ENCODE results near the gene SDF4. TPM values are rescaled to one million over a fixed set of nuclear protein-coding genes. Genes with fewer than 3 reads are reported as not detected.
A peak's percentile ranks its signal among the peaks of the same experiment; 100 is the strongest.

The SDF4 gene
- total RNA-seq, 3 donors from 2014 or later (not counting 1 experiment from before 2014, with no cell fraction given): 176 to 211 (median 184) TPM

DNA sequence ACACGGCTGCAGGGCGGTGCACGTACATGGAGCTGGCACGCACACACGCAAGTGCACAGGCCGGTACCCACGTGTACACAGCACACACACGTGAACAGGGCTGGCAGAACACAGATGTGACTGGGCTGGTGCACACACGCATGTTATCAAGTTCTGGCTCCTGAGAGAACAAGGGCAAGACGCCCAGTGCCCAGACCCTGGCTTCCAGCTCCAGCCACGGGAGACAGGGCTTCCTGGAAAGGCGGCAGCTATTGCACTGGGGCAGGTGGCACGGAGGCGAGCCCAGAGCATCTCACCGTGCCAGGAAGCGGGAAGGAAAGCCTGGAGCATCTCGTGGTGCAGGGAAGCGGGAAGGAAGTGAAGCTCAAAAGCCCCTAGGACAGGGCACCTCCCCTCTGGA is 5.9 kb downstream of the SDF4 start:
- intact Hi-C loops (cut with micrococcal nuclease): no loop called here
- TF ChIP-seq, protein P1, sequence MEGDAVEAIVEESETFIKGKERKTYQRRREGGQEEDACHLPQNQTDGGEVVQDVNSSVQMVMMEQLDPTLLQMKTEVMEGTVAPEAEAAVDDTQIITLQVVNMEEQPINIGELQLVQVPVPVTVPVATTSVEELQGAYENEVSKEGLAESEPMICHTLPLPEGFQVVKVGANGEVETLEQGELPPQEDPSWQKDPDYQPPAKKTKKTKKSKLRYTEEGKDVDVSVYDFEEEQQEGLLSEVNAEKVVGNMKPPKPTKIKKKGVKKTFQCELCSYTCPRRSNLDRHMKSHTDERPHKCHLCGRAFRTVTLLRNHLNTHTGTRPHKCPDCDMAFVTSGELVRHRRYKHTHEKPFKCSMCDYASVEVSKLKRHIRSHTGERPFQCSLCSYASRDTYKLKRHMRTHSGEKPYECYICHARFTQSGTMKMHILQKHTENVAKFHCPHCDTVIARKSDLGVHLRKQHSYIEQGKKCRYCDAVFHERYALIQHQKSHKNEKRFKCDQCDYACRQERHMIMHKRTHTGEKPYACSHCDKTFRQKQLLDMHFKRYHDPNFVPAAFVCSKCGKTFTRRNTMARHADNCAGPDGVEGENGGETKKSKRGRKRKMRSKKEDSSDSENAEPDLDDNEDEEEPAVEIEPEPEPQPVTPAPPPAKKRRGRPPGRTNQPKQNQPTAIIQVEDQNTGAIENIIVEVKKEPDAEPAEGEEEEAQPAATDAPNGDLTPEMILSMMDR (IDR thresholded peaks at IDR 0.05): no peak
- ATAC-seq (no peak), DNase-seq (no peak)
- Mint-ChIP-seq H3K27me3 (ENCODE audit: low read depth in 2 of 2) (no peaks in the 10 kb centered on the region), H3K4me1 (peaks cover 33 to 51% of the 10 kb centered on the region in 2 donors), H3K27ac (peak overlapping the region in 1 of 2 donors; percentile 29), H3K9me3 (no peaks in the 10 kb centered on the region), H3K36me3 (no peaks in the 10 kb centered on the region), H3K4me3 (no peak overlapping the region)
- no peaks in the 10 kb centered on the region for H3K9me3 ChIP-seq (ENCODE audit: control insufficient read depth, insufficient read depth, low read length)
- peaks cover 65% of the 10 kb centered on the region for H3K36me3 ChIP-seq (ENCODE audit: control insufficient read depth, insufficient read depth, low read length)
- H3K4me3 ChIP-seq (ENCODE audit: low read length): no peak overlapping the region
- WGBS (ENCODE audit: insufficient coverage): 92% methylated on average over 18 of the region's 18 CpGs
- H3K27me3 ChIP-seq (ENCODE audit: control insufficient read depth, insufficient read depth, low read length): no peaks in the 10 kb centered on the region
- H3K4me1 ChIP-seq (ENCODE audit: control insufficient read depth, insufficient read depth, low read length): peaks cover 61% of the 10 kb centered on the region
- H3K27ac ChIP-seq (ENCODE audit: low read length): no peak overlapping the region

DNA sequence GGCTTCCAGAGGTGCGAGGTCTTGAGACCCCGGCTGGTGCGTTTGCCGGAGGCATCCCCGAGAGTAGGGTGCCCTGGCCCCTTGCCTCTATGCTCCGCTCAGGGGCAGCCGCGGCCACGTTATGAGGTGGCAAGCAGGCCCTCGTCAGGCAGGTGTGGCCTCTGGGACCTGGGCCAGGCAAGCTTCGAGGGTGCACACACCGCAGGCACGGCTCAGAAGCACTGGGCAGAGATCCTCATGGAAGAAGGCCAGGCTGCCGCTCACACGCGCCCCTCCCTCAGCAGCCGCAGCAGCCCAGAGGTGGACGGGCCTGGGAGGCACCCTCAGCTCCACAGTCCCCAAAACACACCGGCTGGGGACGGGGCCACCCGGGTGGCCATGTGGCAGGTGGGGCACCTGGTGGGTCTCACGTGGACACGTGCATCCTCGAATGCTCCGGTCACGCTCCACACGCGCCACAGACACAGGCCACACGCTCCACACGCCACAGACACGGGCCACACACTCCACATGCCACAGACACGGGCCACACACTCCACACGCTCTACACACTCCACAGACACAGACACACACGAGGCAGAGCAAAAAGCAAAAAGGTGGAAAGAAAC is 6.5 kb downstream of the SDF4 start:
- TF ChIP-seq, protein P1 (IDR thresholded peaks at IDR 0.05): no peak
- no peaks in the 10 kb centered on the region for H3K9me3 Mint-ChIP-seq
- WGBS (ENCODE audit: insufficient coverage): 95% methylated on average over 34 of the region's 34 CpGs
- no peaks in the 10 kb centered on the region for H3K36me3 Mint-ChIP-seq
- DNase-seq: no peak
- Histone ChIP-seq H3K27me3 (ENCODE audit: control insufficient read depth, insufficient read depth, low read length) (no peaks in the 10 kb centered on the region), H3K27ac (ENCODE audit: low read length) (no peak overlapping the region), H3K36me3 (ENCODE audit: control insufficient read depth, insufficient read depth, low read length) (peaks cover 70% of the 10 kb centered on the region), H3K4me1 (ENCODE audit: control insufficient read depth, insufficient read depth, low read length) (peaks cover 61% of the 10 kb centered on the region), H3K9me3 (ENCODE audit: control insufficient read depth, insufficient read depth, low read length) (no peaks in the 10 kb centered on the region), H3K4me3 (ENCODE audit: low read length) (no peak overlapping the region)
- peak overlapping the region in 1 of 2 donors; percentile 29 for H3K27ac Mint-ChIP-seq
- H3K27me3 Mint-ChIP-seq (ENCODE audit: low read depth in 2 of 2): no peaks in the 10 kb centered on the region
- peaks cover 28 to 51% of the 10 kb centered on the region in 2 donors for H3K4me1 Mint-ChIP-seq
- H3K4me3 Mint-ChIP-seq: no peak overlapping the region
- ATAC-seq: no peak
- intact Hi-C loops (cut with micrococcal nuclease): no loop called here

DNA sequence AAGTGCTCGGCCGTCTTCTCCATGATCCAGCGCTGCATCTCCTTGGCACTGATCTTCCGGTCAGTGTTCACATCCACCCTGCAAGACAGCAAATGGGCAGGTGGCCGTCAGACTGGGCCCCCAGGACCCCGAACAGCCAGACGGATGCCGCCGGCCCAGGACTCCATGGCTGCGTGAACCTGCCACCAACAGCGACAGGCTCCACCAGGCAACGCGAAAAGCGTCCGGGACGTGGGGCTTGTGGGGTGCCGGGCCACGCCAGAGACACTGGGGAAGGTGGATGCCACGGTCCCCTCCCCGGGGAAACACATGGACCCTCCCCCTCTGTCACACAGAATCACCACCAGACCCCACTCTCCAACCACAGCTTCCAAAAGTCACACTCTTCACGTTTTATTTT is 7.9 kb downstream of the SDF4 start:
- H3K9me3 ChIP-seq (ENCODE audit: control insufficient read depth, insufficient read depth, low read length): no peaks in the 10 kb centered on the region
- Mint-ChIP-seq H3K27ac (peak overlapping the region; percentile 6 to 46), H3K27me3 (ENCODE audit: low read depth in 2 of 2) (no peaks in the 10 kb centered on the region), H3K4me1 (peaks cover 18 to 53% of the 10 kb centered on the region in 2 donors), H3K4me3 (peak overlapping the region; percentile 40), H3K36me3 (no peaks in the 10 kb centered on the region), H3K9me3 (no peaks in the 10 kb centered on the region)
- TF ChIP-seq, protein P1 (IDR thresholded peaks at IDR 0.05): no peak
- H3K27ac ChIP-seq (ENCODE audit: low read length): no peak overlapping the region
- DNase-seq (no peak), ATAC-seq (no peak)
- WGBS (ENCODE audit: insufficient coverage): 93% methylated on average over 21 of the region's 21 CpGs
- H3K27me3 ChIP-seq (ENCODE audit: control insufficient read depth, insufficient read depth, low read length): no peaks in the 10 kb centered on the region
- H3K4me1 ChIP-seq (ENCODE audit: control insufficient read depth, insufficient read depth, low read length): peaks cover 61% of the 10 kb centered on the region
- intact Hi-C loops (cut with micrococcal nuclease): loop anchor here (2.0 kb wide), 1 partner anchor 15 kb away; no protein-coding TSS in a partner anchor
- H3K36me3 ChIP-seq (ENCODE audit: control insufficient read depth, insufficient read depth, low read length): peaks cover 74% of the 10 kb centered on the region
- no peak overlapping the region for H3K4me3 ChIP-seq (ENCODE audit: low read length)

DNA sequence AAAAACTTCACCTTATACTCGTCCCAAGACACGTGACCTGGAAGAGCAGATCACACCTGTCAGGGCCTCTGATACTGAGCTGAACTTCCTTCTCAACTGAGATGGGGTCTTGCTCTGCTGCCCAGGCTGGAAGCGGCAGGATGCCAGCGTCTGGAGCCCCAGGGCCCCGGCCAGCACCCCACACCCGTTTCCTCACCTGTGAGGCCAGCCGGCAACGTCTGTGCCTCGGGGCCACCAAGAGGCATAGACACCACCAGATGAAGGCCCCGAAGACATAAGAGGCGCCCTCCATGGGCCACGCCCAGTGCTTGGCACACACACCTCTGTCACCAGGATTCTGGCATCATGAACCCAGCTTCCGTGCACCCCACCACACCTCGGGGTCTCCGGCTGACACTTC is 8.5 kb downstream of the SDF4 start:
- Histone ChIP-seq H3K36me3 (ENCODE audit: control insufficient read depth, insufficient read depth, low read length) (peaks cover 75% of the 10 kb centered on the region), H3K4me1 (ENCODE audit: control insufficient read depth, insufficient read depth, low read length) (peaks cover 61% of the 10 kb centered on the region), H3K27me3 (ENCODE audit: control insufficient read depth, insufficient read depth, low read length) (no peaks in the 10 kb centered on the region), H3K4me3 (ENCODE audit: low read length) (no peak overlapping the region), H3K9me3 (ENCODE audit: control insufficient read depth, insufficient read depth, low read length) (no peaks in the 10 kb centered on the region), H3K27ac (ENCODE audit: low read length) (no peak overlapping the region)
- H3K27ac Mint-ChIP-seq: peak overlapping the region; percentile 98 to 99
- H3K9me3 Mint-ChIP-seq: no peaks in the 10 kb centered on the region
- H3K4me1 Mint-ChIP-seq: peaks cover 18 to 55% of the 10 kb centered on the region in 2 donors
- ATAC-seq (no peak), DNase-seq (no peak)
- intact Hi-C loops (cut with micrococcal nuclease): loop anchor here (2.0 kb wide), 1 partner anchor 15 kb away; no protein-coding TSS in a partner anchor
- no peaks in the 10 kb centered on the region for H3K27me3 Mint-ChIP-seq (ENCODE audit: low read depth in 2 of 2)
- H3K4me3 Mint-ChIP-seq: peak overlapping the region; percentile 85
- 98% methylated on average over 15 of the region's 15 CpGs for WGBS (ENCODE audit: insufficient coverage)
- TF ChIP-seq, protein P1 (IDR thresholded peaks at IDR 0.05): no peak
- H3K36me3 Mint-ChIP-seq: no peaks in the 10 kb centered on the region

Data from natural killer cell (primary cell).